C4-2B (cell line): ENCODE results near the gene MNAT1.

Experiments
- H3K27ac ChIP-seq: fragments of 450-650 bp; 2 replicates; pipeline ENCODE4 v1.5.1; 2017
- ZFX ChIP-seq: fragments of 450-650 bp; IDR thresholded peaks from 2 replicates; pipeline ENCODE4 v1.6.1; 2017
- TF ChIP-seq, protein P1 (sequence below): fragments of 450-650 bp; conservative IDR thresholded peaks from 2 replicates; pipeline ENCODE4 v1.5.1; 2017; ENCODE audit warnings: mild to moderate bottlenecking

MNAT1 gene

DNA sequence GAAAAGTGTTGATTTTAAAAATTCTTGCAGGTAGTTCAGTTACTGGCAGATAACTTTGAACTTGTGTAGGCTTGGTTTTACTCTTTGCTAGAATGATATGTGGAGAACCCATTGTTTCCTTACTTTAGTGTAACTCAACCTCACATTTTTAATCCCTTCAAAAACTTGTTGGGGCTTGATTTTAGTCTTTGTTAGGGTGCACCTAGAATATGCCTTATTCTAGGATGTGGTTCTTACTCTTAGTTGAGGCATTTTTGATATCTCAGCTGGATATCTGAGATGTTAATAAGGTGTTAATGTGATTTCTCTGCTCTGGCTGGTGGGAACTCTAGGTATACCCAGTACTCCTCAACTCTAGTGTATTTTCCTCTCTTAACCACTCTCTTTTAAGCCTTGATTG lies 10.0 kb downstream of the MNAT1 start:
- TF ChIP-seq ZFX, result no peak
- TF ChIP-seq, protein P1, sequence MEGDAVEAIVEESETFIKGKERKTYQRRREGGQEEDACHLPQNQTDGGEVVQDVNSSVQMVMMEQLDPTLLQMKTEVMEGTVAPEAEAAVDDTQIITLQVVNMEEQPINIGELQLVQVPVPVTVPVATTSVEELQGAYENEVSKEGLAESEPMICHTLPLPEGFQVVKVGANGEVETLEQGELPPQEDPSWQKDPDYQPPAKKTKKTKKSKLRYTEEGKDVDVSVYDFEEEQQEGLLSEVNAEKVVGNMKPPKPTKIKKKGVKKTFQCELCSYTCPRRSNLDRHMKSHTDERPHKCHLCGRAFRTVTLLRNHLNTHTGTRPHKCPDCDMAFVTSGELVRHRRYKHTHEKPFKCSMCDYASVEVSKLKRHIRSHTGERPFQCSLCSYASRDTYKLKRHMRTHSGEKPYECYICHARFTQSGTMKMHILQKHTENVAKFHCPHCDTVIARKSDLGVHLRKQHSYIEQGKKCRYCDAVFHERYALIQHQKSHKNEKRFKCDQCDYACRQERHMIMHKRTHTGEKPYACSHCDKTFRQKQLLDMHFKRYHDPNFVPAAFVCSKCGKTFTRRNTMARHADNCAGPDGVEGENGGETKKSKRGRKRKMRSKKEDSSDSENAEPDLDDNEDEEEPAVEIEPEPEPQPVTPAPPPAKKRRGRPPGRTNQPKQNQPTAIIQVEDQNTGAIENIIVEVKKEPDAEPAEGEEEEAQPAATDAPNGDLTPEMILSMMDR, result no peak
- no peak overlapping the region for H3K27ac ChIP-seq

DNA sequence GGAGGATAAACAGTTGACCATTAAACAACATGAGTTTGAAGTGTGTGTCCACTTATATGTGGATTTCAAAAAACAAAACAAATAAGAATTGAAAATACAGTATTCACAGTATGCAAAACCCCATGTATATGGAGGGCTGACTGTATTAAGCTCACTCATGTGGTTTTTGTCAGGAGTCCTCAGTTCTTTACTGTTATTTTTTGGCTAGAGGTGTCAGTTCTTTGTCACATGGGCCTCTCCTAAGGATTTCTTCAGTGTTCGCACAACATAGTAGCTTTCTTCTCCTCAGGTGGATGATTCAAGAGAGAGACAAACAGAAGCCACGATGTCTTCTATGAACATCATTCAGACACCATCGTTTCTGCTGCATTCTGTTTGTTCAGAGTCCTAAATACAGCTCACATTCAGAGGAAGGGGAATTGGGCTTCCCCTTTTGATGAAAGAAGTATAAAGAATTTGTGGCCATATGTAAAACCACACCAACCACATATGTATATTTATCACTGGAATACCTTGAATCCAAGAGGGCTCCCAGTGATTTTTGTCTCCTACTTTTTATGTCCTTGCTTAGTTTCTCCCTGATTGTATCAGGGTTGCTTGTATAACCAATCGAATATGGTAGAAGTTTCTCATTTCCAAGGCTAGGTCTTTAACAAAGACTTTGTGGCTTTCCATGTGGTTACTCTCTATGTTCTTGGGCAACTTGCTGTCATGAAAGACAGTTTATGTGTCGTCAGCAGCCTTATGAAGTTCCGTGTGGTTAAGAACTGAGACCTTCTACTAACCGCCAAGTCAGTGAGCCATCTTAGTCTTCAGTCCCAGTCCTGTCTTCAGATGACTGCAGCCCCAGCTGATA lies 18.9 kb downstream of the MNAT1 start:
- H3K27ac ChIP-seq, result no peak overlapping the region
- TF ChIP-seq ZFX, result no peak
- TF ChIP-seq, protein P1, result no peak

DNA sequence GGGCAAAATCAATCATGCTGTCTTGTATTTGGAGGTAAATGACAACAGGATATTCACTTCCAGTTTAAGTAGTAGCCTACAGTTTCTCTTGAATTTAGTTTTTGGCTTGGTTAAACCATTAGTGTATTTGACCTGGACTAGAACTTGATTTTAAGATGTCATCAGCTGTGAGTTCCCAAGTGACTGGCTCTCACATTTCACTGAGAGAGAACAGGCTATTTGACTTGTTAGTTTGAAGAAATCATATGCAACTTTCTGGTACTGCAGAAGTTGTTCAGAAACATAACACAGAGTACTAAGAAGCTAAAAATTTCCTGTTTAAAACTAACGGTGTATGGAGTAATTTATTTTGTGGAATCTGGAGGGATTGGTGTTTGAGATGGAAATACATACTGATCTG lies 22.3 kb downstream of the MNAT1 start:
- no peak for TF ChIP-seq ZFX
- TF ChIP-seq, protein P1, result no peak
- H3K27ac ChIP-seq, result no peak overlapping the region

DNA sequence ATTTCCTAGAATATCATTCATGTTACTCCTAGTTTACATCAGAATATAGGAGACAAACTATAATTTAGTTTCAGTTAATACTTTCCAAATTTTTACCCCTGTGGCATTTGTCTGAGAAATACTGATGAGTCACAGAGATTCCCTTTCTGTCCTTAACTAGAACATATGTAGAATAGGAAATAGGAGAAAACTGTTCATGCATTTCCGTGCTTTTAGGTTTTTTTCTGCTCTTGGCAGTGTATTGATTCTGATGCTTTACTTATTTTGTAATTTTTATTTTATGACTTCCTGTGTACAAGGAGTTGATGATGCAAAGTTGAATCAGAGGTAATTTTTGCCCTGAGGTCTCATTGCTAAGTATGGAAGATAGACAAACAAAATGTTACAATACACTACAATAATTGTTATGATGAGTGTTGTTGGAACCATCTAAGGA lies 23.0 kb downstream of the MNAT1 start:
- TF ChIP-seq, protein P1, result no peak
- no peak overlapping the region for H3K27ac ChIP-seq

DNA sequence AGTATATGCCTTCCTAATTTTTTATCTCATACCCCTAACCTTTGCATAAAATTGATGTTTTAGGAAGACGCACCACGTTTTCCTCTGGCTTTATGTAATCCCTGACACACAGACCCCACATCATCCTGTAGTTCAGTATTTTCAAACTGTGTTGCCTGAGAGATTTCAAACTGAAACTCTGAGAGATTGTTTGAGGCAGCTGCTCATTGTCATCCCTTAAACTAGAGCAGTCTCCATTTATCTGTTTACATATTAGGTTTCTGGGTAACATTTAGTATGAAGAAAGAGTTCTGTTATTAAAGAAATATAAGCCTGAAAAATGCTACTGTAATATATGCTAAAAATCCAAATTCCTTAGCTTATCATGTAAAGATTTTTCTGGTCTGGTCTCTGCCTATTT lies 24.3 kb downstream of the MNAT1 start:
- H3K27ac ChIP-seq, result no peak overlapping the region
- TF ChIP-seq ZFX, result no peak
- TF ChIP-seq, protein P1, result no peak

DNA sequence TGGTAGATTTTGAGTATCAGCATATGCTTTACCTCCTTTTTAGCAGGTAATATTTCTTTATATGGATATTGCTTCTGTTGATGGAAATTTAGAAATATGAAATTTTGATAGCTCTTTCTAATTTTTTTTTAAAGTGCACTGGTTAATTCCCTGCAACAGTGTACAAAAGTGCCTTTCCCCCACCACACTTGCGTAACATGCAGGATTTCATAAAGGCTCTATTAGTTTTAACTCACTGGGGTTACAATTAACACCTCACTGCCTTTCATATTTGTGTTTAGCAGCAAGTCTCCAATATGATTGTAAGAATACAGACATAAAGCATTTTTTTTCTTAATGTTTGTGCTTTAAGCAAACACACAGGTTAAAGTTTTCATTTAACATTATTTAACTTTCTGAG lies 25.6 kb downstream of the MNAT1 start:
- no peak overlapping the region for H3K27ac ChIP-seq

More for the DNA sequence above, 25.6 kb downstream of the MNAT1 start:
- TF ChIP-seq, protein P1, result no peak
